ENCODE measurements around the gene DSCAM. TPM values are rescaled to one million over a fixed set of nuclear protein-coding genes. Genes with fewer than 3 reads are reported as not detected.

Gene DSCAM
- total RNA-seq, 1 donor from 2014 or later: 0.21 TPM

DNA sequence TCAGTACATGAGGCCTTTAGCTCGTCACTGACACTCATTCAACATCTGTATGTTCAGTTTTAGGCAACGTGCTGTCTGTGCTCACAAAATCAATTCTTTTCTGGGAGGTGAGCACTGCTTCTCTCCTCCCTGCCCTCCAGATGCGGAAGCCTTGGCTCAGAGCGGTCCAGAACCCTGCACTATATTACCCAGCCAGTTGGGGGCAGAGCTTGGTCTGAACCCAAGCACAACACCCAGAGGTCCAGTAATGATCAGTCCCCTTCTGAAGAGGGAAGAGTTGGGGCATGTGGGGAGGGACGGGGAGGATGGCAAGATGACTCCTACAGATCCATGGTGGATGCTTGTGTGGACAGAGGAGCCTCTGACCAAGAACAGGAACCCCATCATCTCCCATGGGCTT, 5.6 kb upstream of the DSCAM start:
- no peak overlapping the region for H3K4me3 Mint-ChIP-seq (ENCODE audit: unreplicated experiment)
- no peak for DNase-seq (ENCODE audit: low spot score)

DNA sequence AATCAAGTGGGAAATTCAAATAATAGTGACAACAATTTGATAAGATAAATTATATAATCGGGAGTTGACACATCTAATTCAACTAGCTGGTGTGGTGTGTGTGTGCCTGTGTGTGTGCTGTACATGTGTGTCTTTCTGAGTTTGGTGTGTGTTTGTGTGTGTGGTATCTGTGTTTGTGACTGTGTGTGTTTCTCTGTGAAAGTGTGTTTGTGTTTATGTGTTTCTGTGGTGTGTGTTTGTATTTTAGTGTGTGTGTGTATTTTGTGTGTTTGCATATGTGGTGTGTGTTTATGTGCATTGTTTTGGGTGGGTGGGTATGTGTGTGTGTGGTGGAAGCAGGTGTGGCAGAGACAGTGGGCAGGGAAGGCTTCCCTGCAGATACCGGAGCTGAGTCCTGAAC, 4.8 kb upstream of the DSCAM start:
- no peak overlapping the region for H3K27ac Mint-ChIP-seq (ENCODE audit: unreplicated experiment)
- peaks cover 8% of the 10 kb centered on the region for H3K27me3 Mint-ChIP-seq (ENCODE audit: unreplicated experiment)
- no peak for DNase-seq (ENCODE audit: low spot score)
- peaks cover 12% of the 10 kb centered on the region for H3K9me3 Mint-ChIP-seq (ENCODE audit: unreplicated experiment)
- H3K4me1 Mint-ChIP-seq (ENCODE audit: unreplicated experiment): no peaks in the 10 kb centered on the region
- no peaks in the 10 kb centered on the region for H3K36me3 Mint-ChIP-seq (ENCODE audit: low read depth, unreplicated experiment)
- TF ChIP-seq, protein P1, sequence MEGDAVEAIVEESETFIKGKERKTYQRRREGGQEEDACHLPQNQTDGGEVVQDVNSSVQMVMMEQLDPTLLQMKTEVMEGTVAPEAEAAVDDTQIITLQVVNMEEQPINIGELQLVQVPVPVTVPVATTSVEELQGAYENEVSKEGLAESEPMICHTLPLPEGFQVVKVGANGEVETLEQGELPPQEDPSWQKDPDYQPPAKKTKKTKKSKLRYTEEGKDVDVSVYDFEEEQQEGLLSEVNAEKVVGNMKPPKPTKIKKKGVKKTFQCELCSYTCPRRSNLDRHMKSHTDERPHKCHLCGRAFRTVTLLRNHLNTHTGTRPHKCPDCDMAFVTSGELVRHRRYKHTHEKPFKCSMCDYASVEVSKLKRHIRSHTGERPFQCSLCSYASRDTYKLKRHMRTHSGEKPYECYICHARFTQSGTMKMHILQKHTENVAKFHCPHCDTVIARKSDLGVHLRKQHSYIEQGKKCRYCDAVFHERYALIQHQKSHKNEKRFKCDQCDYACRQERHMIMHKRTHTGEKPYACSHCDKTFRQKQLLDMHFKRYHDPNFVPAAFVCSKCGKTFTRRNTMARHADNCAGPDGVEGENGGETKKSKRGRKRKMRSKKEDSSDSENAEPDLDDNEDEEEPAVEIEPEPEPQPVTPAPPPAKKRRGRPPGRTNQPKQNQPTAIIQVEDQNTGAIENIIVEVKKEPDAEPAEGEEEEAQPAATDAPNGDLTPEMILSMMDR (IDR thresholded peaks at IDR 0.05; ENCODE audit: unreplicated experiment): no peak
- no peak overlapping the region for H3K4me3 Mint-ChIP-seq (ENCODE audit: unreplicated experiment)

More for the DNA sequence above, 5.6 kb upstream of the DSCAM start:
- no peak overlapping the region for H3K27ac Mint-ChIP-seq (ENCODE audit: unreplicated experiment)
- peaks cover 9% of the 10 kb centered on the region for H3K9me3 Mint-ChIP-seq (ENCODE audit: unreplicated experiment)
- H3K27me3 Mint-ChIP-seq (ENCODE audit: unreplicated experiment): peaks cover 5% of the 10 kb centered on the region
- TF ChIP-seq, protein P1 (IDR thresholded peaks at IDR 0.05; ENCODE audit: unreplicated experiment): no peak
- H3K36me3 Mint-ChIP-seq (ENCODE audit: low read depth, unreplicated experiment): no peaks in the 10 kb centered on the region
- no peaks in the 10 kb centered on the region for H3K4me1 Mint-ChIP-seq (ENCODE audit: unreplicated experiment)

GRCh38 chr21:40850071-40850470, 3.1 kb upstream of the DSCAM start:
- H3K27me3 Mint-ChIP-seq (ENCODE audit: unreplicated experiment): peaks cover 7% of the 10 kb centered on the region
- H3K36me3 Mint-ChIP-seq (ENCODE audit: low read depth, unreplicated experiment): no peaks in the 10 kb centered on the region
- no peak for DNase-seq (ENCODE audit: low spot score)
- H3K4me3 Mint-ChIP-seq (ENCODE audit: unreplicated experiment): no peak overlapping the region
- no peaks in the 10 kb centered on the region for H3K4me1 Mint-ChIP-seq (ENCODE audit: unreplicated experiment)
- TF ChIP-seq, protein P1 (IDR thresholded peaks at IDR 0.05; ENCODE audit: unreplicated experiment): no peak
- H3K9me3 Mint-ChIP-seq (ENCODE audit: unreplicated experiment): peaks cover 12% of the 10 kb centered on the region
- no peak overlapping the region for H3K27ac Mint-ChIP-seq (ENCODE audit: unreplicated experiment)

- DNase-seq (ENCODE audit: low spot score): no peak
- H3K27me3 Mint-ChIP-seq (ENCODE audit: unreplicated experiment): peaks cover 7% of the 10 kb centered on the region
- H3K9me3 Mint-ChIP-seq (ENCODE audit: unreplicated experiment): peaks cover 8% of the 10 kb centered on the region
- TF ChIP-seq, protein P1 (IDR thresholded peaks at IDR 0.05; ENCODE audit: unreplicated experiment): no peak
- H3K36me3 Mint-ChIP-seq (ENCODE audit: low read depth, unreplicated experiment): no peaks in the 10 kb centered on the region
- H3K4me3 Mint-ChIP-seq (ENCODE audit: unreplicated experiment): no peak overlapping the region
- H3K27ac Mint-ChIP-seq (ENCODE audit: unreplicated experiment): no peak overlapping the region
- no peaks in the 10 kb centered on the region for H3K4me1 Mint-ChIP-seq (ENCODE audit: unreplicated experiment)
Measured at GRCh38 chr21:40847951-40848350, 993 bp upstream of the DSCAM start.

DNA sequence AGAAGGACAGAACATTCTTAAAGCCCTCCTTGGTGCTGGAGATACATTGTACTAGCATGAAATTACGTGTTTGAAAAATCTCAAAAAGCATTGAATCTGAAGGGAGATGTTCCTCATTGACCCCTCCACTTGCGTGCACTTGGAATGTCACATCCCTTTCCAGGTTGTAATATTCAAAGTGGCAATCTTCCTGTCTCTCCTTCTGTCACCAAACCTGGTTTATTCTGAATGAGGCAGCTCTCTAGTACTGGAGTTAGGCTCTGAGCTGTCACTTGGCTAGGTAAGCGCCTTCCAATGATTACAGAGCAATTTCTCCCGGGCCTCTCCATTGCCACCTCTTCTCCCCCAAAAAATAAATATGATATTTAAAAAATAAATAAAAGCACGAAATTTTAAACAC, 855 bp downstream of the DSCAM start:
- TF ChIP-seq, protein P1 (IDR thresholded peaks at IDR 0.05; ENCODE audit: unreplicated experiment): no peak
- Mint-ChIP-seq H3K36me3 (ENCODE audit: low read depth, unreplicated experiment) (no peaks in the 10 kb centered on the region), H3K4me3 (ENCODE audit: unreplicated experiment) (no peak overlapping the region), H3K27ac (ENCODE audit: unreplicated experiment) (no peak overlapping the region), H3K4me1 (ENCODE audit: unreplicated experiment) (no peaks in the 10 kb centered on the region), H3K9me3 (ENCODE audit: unreplicated experiment) (peaks cover 8% of the 10 kb centered on the region), H3K27me3 (ENCODE audit: unreplicated experiment) (peaks cover 7% of the 10 kb centered on the region)
- DNase-seq (ENCODE audit: low spot score): no peak

All from endothelial cell (in vitro differentiated cells).